ENCODE results near the gene DOCK9. TPM values are rescaled to one million over a fixed set of nuclear protein-coding genes. Genes with fewer than 3 reads are reported as not detected.

DOCK9 gene
- polyA plus RNA-seq, 1 experiment, result 14.5 TPM

GRCh38 chr13:98892077-98892476, 85.8 kb downstream of the DOCK9 start:
- TF ChIP-seq CTCF (IDR thresholded peaks at IDR 0.05; ENCODE audit: insufficient read depth, low read depth, low read length), result no peak
- no peaks in the 10 kb centered on the region for H3K36me3 ChIP-seq (ENCODE audit: control insufficient read depth, insufficient read depth, low read length)
- DNase-seq (ENCODE audit: low read depth), result no peak
- ChIA-PET CTCF (no interaction called here), POLR2A (no interaction called here)
- H3K27me3 ChIP-seq (ENCODE audit: control insufficient read depth, insufficient read depth, low read length), result no peaks in the 10 kb centered on the region
- H3K4me3 ChIP-seq (ENCODE audit: low read depth, low read length), result no peak overlapping the region

GRCh38 chr13:98890925-98891324, 86.9 kb downstream of the DOCK9 start:
- POLR2A ChIA-PET, result no interaction called here
- DNase-seq (ENCODE audit: low read depth), result no peak
- no peak for TF ChIP-seq CTCF (IDR thresholded peaks at IDR 0.05; ENCODE audit: insufficient read depth, low read depth, low read length)
- H3K4me3 ChIP-seq (ENCODE audit: low read depth, low read length), result no peak overlapping the region
- H3K27me3 ChIP-seq (ENCODE audit: control insufficient read depth, insufficient read depth, low read length), result no peaks in the 10 kb centered on the region
- H3K36me3 ChIP-seq (ENCODE audit: control insufficient read depth, insufficient read depth, low read length), result no peaks in the 10 kb centered on the region
- CTCF ChIA-PET, result interaction anchor here (1.2 kb wide), 1 partner anchor 143 kb away, joined by 5 read pairs; no protein-coding TSS in a partner anchor

- POLR2A ChIA-PET, result interaction anchor here (0.6 kb wide), 1 partner anchor 235 kb away, joined by 3 read pairs; no protein-coding TSS in a partner anchor
Observed at GRCh38 chr13:98890186-98890585, 87.7 kb downstream of the DOCK9 start.

GRCh38 chr13:98889419-98890085, 88.3 kb downstream of the DOCK9 start:
- DNase-seq (ENCODE audit: low read depth), result no peak
- ChIA-PET CTCF (interaction anchor here (1.2 kb wide), 1 partner anchor 144 kb away, joined by 5 read pairs; no protein-coding TSS in a partner anchor), POLR2A (interaction anchor here (0.6 kb wide), 1 partner anchor 236 kb away, joined by 3 read pairs; no protein-coding TSS in a partner anchor)
- Histone ChIP-seq H3K4me3 (ENCODE audit: low read depth, low read length) (no peak overlapping the region), H3K27me3 (ENCODE audit: control insufficient read depth, insufficient read depth, low read length) (no peaks in the 10 kb centered on the region), H3K36me3 (ENCODE audit: control insufficient read depth, insufficient read depth, low read length) (no peaks in the 10 kb centered on the region; the same call in 1 of the 2 replicates)
- no peak for TF ChIP-seq CTCF (IDR thresholded peaks at IDR 0.05; ENCODE audit: insufficient read depth, low read depth, low read length)

More at GRCh38 chr13:98890186-98890585, 87.7 kb downstream of the DOCK9 start:
- Histone ChIP-seq H3K36me3 (ENCODE audit: control insufficient read depth, insufficient read depth, low read length) (no peaks in the 10 kb centered on the region), H3K27me3 (ENCODE audit: control insufficient read depth, insufficient read depth, low read length) (no peaks in the 10 kb centered on the region), H3K4me3 (ENCODE audit: low read depth, low read length) (no peak overlapping the region)
- CTCF ChIA-PET, result interaction anchor here (1.2 kb wide), 1 partner anchor 144 kb away, joined by 5 read pairs; no protein-coding TSS in a partner anchor
- no peak for TF ChIP-seq CTCF (IDR thresholded peaks at IDR 0.05; ENCODE audit: insufficient read depth, low read depth, low read length)
- peak; percentile 55 for DNase-seq (ENCODE audit: low read depth)

GRCh38 chr13:98888890-98889279, 89.0 kb downstream of the DOCK9 start:
- DNase-seq (ENCODE audit: low read depth), result no peak
- Histone ChIP-seq H3K4me3 (ENCODE audit: low read depth, low read length) (no peak overlapping the region), H3K36me3 (ENCODE audit: control insufficient read depth, insufficient read depth, low read length) (no peaks in the 10 kb centered on the region; the same call in 1 of the 2 replicates), H3K27me3 (ENCODE audit: control insufficient read depth, insufficient read depth, low read length) (no peaks in the 10 kb centered on the region)
- ChIA-PET POLR2A (no interaction called here), CTCF (no interaction called here)
- no peak for TF ChIP-seq CTCF (IDR thresholded peaks at IDR 0.05; ENCODE audit: insufficient read depth, low read depth, low read length)

Data from BJ (cell line).